BE2C (cell line): ENCODE data around the gene WDR19.

Experiments used
- DNase-seq: peaks from one replicate; pipeline ENCODE4 v3.0.0-alpha.2; 2020
- H3K27me3 ChIP-seq: fragments of 250-450 bp; sonication (Bioruptor Pico); 2 replicates; pipeline ENCODE4 v1.5.1; 2020; ENCODE audit warnings: mild to moderate bottlenecking
- H3K36me3 ChIP-seq: fragments of 250-450 bp; sonication (Bioruptor Pico); 2 replicates; pipeline ENCODE4 v1.5.1; 2020; ENCODE audit warnings: mild to moderate bottlenecking
- H3K4me1 ChIP-seq: fragments of 250-450 bp; sonication (Bioruptor Pico); 2 replicates; pipeline ENCODE4 v1.5.1; 2020
- H3K4me3 ChIP-seq: 2 replicates; pipeline ENCODE4 v1.5.1; 2011; ENCODE audit warnings: low read depth, low read length
- H3K9me3 ChIP-seq: fragments of 250-450 bp; sonication (Bioruptor Pico); 2 replicates; pipeline ENCODE4 v1.5.1; 2020
- TF ChIP-seq, protein P1 (sequence below): IDR thresholded peaks from 2 replicates; pipeline ENCODE4 v1.5.1; 2012; ENCODE audit warnings: mild to moderate bottlenecking, low read depth, low read length

Gene WDR19

DNA sequence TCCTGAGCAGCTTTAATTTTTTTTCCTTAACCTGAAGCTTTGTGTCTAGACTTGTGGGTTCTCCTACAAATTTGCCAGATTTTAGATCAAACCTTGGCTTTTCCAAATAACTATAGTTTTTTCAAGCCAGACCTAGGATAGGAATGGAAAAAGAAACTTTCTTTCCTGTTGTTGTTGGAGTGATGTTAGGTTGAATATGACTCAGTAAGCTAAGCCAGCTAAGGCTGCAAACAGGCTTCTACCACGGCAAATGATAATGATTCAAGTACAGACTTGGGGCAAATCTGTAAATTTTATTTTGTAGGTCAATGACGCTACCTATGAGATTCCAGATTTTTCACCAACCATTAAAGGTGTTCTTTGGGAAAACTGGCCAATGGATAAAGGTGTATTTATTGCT is 45.6 kb downstream of the WDR19 start:
- no peaks in the 10 kb centered on the region for H3K27me3 ChIP-seq
- H3K36me3 ChIP-seq: no peaks in the 10 kb centered on the region; the same call in 1 of the 2 replicates
- H3K4me3 ChIP-seq: no peak overlapping the region
- no peaks in the 10 kb centered on the region for H3K9me3 ChIP-seq
- DNase-seq: no peak
- no peaks in the 10 kb centered on the region for H3K4me1 ChIP-seq
- TF ChIP-seq, protein P1, sequence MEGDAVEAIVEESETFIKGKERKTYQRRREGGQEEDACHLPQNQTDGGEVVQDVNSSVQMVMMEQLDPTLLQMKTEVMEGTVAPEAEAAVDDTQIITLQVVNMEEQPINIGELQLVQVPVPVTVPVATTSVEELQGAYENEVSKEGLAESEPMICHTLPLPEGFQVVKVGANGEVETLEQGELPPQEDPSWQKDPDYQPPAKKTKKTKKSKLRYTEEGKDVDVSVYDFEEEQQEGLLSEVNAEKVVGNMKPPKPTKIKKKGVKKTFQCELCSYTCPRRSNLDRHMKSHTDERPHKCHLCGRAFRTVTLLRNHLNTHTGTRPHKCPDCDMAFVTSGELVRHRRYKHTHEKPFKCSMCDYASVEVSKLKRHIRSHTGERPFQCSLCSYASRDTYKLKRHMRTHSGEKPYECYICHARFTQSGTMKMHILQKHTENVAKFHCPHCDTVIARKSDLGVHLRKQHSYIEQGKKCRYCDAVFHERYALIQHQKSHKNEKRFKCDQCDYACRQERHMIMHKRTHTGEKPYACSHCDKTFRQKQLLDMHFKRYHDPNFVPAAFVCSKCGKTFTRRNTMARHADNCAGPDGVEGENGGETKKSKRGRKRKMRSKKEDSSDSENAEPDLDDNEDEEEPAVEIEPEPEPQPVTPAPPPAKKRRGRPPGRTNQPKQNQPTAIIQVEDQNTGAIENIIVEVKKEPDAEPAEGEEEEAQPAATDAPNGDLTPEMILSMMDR: no peak

GRCh38 chr4:39228377-39228776 is 46.0 kb downstream of the WDR19 start:
- Histone ChIP-seq H3K36me3 (no peaks in the 10 kb centered on the region; the same call in 1 of the 2 replicates), H3K9me3 (no peaks in the 10 kb centered on the region), H3K4me3 (no peak overlapping the region), H3K4me1 (no peaks in the 10 kb centered on the region), H3K27me3 (no peaks in the 10 kb centered on the region)
- DNase-seq: no peak
- TF ChIP-seq, protein P1: no peak

GRCh38 chr4:39230462-39230861 is 48.1 kb downstream of the WDR19 start:
- no peaks in the 10 kb centered on the region for H3K27me3 ChIP-seq
- no peak for DNase-seq
- H3K4me3 ChIP-seq: no peak overlapping the region
- H3K36me3 ChIP-seq: no peaks in the 10 kb centered on the region; the same call in none of the 2 replicates
- no peaks in the 10 kb centered on the region for H3K9me3 ChIP-seq
- TF ChIP-seq, protein P1: no peak
- H3K4me1 ChIP-seq: no peaks in the 10 kb centered on the region

GRCh38 chr4:39231660-39232059 is 49.3 kb downstream of the WDR19 start:
- Histone ChIP-seq H3K4me1 (no peaks in the 10 kb centered on the region), H3K36me3 (peaks cover 5% of the 10 kb centered on the region), H3K27me3 (no peaks in the 10 kb centered on the region), H3K4me3 (no peak overlapping the region), H3K9me3 (no peaks in the 10 kb centered on the region)
- DNase-seq: no peak
- TF ChIP-seq, protein P1: no peak

DNA sequence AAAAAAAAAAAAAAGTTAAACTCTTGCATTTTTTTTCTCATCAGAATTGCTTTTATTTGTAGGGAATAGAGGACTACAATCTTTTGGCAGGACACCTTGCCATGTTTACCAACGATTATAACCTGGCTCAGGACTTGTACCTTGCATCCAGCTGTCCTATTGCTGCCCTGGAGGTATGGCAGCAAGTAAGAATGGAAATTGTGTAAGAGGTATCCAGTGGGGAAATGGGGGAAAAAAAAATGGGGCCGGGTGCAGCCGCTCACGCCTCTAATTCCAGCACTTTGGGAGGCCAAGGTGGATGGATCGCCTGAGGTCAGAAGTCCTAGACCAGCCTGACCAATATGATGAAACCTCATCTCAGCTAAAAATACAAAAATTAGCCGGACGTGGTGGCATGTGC is 49.8 kb downstream of the WDR19 start:
- Histone ChIP-seq H3K27me3 (no peaks in the 10 kb centered on the region), H3K36me3 (peaks cover 5% of the 10 kb centered on the region), H3K4me1 (no peaks in the 10 kb centered on the region), H3K4me3 (no peak overlapping the region), H3K9me3 (no peaks in the 10 kb centered on the region)
- DNase-seq: no peak
- TF ChIP-seq, protein P1: no peak

DNA sequence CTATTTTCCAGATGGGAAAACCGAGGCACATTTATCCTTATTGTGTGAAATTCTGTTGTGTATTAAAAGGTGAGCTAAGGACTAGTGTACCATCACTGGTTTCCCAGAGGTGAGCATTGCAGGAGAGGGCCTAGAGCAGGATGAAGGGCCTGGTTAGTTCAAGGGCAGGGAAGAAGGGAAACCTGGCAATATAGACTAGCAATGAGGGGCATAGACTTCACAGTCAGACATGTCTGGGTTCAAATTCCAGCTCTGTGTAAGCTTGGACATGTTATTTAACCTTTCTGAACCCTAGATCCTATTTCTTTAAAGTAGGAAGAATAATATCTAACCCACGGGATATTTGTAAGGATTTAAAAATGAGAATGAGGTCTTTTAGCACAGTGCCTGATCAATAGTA is 50.8 kb downstream of the WDR19 start:
- H3K4me1 ChIP-seq: no peaks in the 10 kb centered on the region
- H3K4me3 ChIP-seq: no peak overlapping the region
- H3K9me3 ChIP-seq: no peaks in the 10 kb centered on the region
- TF ChIP-seq, protein P1: no peak
- no peak for DNase-seq
- peaks cover 5% of the 10 kb centered on the region for H3K36me3 ChIP-seq
- no peaks in the 10 kb centered on the region for H3K27me3 ChIP-seq
